Bronchial epithelial cell (primary cell): Measurements from ENCODE around the gene KLHDC8A. TPM values are rescaled to one million over a fixed set of nuclear protein-coding genes. Genes with fewer than 3 reads are reported as not detected.

Experiments used
- DNase-seq: peaks from one replicate; pipeline ENCODE4 v3.0.0-alpha.2; 2010; ENCODE audit warnings: low read depth
- FAIRE-seq: peaks from 2 replicates; lab custom pipeline; 2011; peaks lifted over from hg19 to GRCh38; lab: Jason Lieb, UNC
- H3K27me3 ChIP-seq: 2 replicates; pipeline ENCODE4 v1.5.1; 2011; ENCODE audit warnings: low read length; ENCODE audit not compliant: control insufficient read depth, insufficient read depth
- H3K36me3 ChIP-seq: 2 replicates; pipeline ENCODE4 v1.5.1; 2011; ENCODE audit warnings: low read length; ENCODE audit not compliant: control insufficient read depth, insufficient read depth
- H3K4me3 ChIP-seq: 2 replicates; pipeline ENCODE4 v1.5.1; 2011; ENCODE audit warnings: mild to moderate bottlenecking, low read depth, low read length, control low read depth
- total RNA-seq: library from RNA; depleted of rRNA; stranded (reverse); fragments of >200 nt; gene quantifications from 2 replicates; pipeline ENCODE4 v1.2.1, GENCODE V29; 2014
- TF ChIP-seq, protein P1 (sequence below): IDR thresholded peaks from 2 replicates; pipeline ENCODE4 v1.5.1; 2011; ENCODE audit warnings: mild to moderate bottlenecking, moderate library complexity, low read length, control low read depth, inconsistent platforms; ENCODE audit not compliant: insufficient read depth, severe bottlenecking

KLHDC8A gene
- total RNA-seq, 1 donor from 2014 or later = not detected

- H3K27me3 ChIP-seq = peaks cover 13% of the 10 kb centered on the region
- no peaks in the 10 kb centered on the region for H3K36me3 ChIP-seq
- TF ChIP-seq, protein P1, sequence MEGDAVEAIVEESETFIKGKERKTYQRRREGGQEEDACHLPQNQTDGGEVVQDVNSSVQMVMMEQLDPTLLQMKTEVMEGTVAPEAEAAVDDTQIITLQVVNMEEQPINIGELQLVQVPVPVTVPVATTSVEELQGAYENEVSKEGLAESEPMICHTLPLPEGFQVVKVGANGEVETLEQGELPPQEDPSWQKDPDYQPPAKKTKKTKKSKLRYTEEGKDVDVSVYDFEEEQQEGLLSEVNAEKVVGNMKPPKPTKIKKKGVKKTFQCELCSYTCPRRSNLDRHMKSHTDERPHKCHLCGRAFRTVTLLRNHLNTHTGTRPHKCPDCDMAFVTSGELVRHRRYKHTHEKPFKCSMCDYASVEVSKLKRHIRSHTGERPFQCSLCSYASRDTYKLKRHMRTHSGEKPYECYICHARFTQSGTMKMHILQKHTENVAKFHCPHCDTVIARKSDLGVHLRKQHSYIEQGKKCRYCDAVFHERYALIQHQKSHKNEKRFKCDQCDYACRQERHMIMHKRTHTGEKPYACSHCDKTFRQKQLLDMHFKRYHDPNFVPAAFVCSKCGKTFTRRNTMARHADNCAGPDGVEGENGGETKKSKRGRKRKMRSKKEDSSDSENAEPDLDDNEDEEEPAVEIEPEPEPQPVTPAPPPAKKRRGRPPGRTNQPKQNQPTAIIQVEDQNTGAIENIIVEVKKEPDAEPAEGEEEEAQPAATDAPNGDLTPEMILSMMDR = no peak
Measured at GRCh38 chr1:205358579-205358978, 1.9 kb upstream of the KLHDC8A start.

GRCh38 chr1:205357567-205357966, 845 bp upstream of the KLHDC8A start:
- DNase-seq (no peak), FAIRE-seq (no peak)
- H3K4me3 ChIP-seq = no peak overlapping the region
- H3K36me3 ChIP-seq = no peaks in the 10 kb centered on the region
- TF ChIP-seq, protein P1 = no peak
- peaks cover 13% of the 10 kb centered on the region for H3K27me3 ChIP-seq

More at GRCh38 chr1:205358579-205358978, 1.9 kb upstream of the KLHDC8A start:
- H3K4me3 ChIP-seq = no peak overlapping the region
- no peak for FAIRE-seq
- DNase-seq = no peak

- DNase-seq (peak; percentile 43), FAIRE-seq (no peak)
- TF ChIP-seq, protein P1 = no peak
Measured at GRCh38 chr1:205355075-205355453, 1.7 kb downstream of the KLHDC8A start.

DNA sequence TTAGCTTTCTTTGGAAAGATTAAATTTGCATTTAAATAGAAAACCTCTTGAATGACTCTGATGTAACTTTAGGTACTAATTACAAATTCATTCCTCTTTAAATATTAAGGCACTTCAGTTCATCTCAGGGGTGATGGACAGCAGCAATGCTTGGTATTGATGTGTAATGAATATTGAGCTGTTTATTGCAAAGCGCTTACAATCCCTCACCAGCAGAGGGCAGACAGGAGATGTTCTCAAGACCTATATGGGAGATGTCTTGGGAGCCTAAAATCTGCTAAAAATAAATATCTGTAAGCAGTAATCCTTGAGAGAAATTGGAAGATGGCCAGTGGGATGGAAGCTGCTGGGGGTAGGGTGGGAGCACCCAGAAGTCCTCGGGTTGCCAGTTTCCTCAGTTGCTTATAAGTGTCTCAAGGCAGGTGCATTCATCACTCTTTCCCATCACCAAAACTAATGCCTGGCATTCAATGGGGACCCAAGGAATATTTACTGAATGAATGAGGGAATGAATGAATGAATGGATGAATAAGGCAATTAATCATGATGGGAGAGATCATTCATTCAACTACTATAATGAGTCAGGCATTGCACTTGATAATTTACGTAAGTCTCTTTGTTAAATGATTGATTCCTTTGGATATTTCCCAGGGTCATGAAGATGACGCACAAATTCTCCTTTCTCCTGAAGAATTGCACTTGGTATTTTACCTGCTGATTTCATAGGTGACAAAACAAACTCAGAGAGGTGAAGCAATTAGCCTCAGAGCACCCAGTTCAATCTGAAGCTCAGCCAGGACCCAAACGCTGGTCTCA, 2.3 kb downstream of the KLHDC8A start:
- Histone ChIP-seq H3K4me3 (no peak overlapping the region), H3K27me3 (peaks cover 7% of the 10 kb centered on the region), H3K36me3 (no peaks in the 10 kb centered on the region)
- DNase-seq = peak; percentile 64
- TF ChIP-seq, protein P1 = peak; percentile 75
- FAIRE-seq = no peak

More at GRCh38 chr1:205355075-205355453, 1.7 kb downstream of the KLHDC8A start:
- no peak overlapping the region for H3K4me3 ChIP-seq
- no peaks in the 10 kb centered on the region for H3K36me3 ChIP-seq
- peaks cover 9% of the 10 kb centered on the region for H3K27me3 ChIP-seq

- no peak overlapping the region for H3K4me3 ChIP-seq
- no peaks in the 10 kb centered on the region for H3K36me3 ChIP-seq
- FAIRE-seq (no peak), DNase-seq (no peak)
- TF ChIP-seq, protein P1 = no peak
- H3K27me3 ChIP-seq = peaks cover 7% of the 10 kb centered on the region
Measured at GRCh38 chr1:205353612-205354011, 3.1 kb downstream of the KLHDC8A start.

DNA sequence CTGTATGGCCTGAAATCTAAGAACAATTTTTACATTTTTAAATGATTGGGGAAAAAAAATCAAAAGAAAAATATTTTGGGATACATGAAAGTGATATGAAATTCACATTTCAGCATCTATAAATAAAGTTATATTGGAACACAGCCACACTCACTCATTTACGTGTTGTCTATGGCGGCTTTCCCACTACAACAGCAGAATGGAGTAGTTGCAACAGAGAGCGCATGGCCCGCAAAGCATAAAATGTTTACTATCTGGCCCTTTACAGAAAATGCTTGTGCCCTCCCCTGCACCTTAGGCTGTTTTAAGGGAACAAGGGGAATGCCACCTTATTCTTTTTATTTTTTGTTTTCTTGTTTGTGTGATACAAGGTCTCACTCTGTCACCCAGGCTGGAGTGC, 3.5 kb downstream of the KLHDC8A start:
- Histone ChIP-seq H3K36me3 (no peaks in the 10 kb centered on the region), H3K4me3 (no peak overlapping the region), H3K27me3 (peaks cover 7% of the 10 kb centered on the region)
- TF ChIP-seq, protein P1 = no peak
- DNase-seq (no peak), FAIRE-seq (no peak)
